Stimulated activated CD8-positive, alpha-beta memory T cell treated with anti-CD3 and anti-CD28 coated beads, Interleukin-4, amount 100 ng/mL, for 24 hours (primary cell): ENCODE measurements around the gene SIMC1.
"Not testable (repeated sequence)": the region's sequence is repeated elsewhere in the genome, so short reads cannot be mapped to it uniquely, and the experiment has no call there.

ENCODE experiments used
- DNase-seq: peaks from one replicate; pipeline ENCODE4 v3.0.0-alpha.2; 2020; ENCODE audit warnings: low read depth

The SIMC1 gene

GRCh38 chr5:176237971-176238644, at the start of gene SIMC1:
Gene SIMC1 (plus strand): TSS chr5:176238424. CDS start chr5:176238509, 85 bp downstream.
- DNase-seq = peak; percentile 30

- no peak for DNase-seq
Observed at GRCh38 chr5:176188506-176189193, 49.6 kb upstream of the SIMC1 start.

GRCh38 chr5:176189857-176190256, 48.4 kb upstream of the SIMC1 start:
- no peak for DNase-seq

GRCh38 chr5:176190886-176191755, 47.1 kb upstream of the SIMC1 start:
- DNase-seq = no peak

GRCh38 chr5:176192094-176192721, 46.0 kb upstream of the SIMC1 start:
- no peak for DNase-seq

GRCh38 chr5:176192722-176193117, 45.5 kb upstream of the SIMC1 start:
- DNase-seq = not testable (repeated sequence)

GRCh38 chr5:176193636-176194035, 44.6 kb upstream of the SIMC1 start:
- DNase-seq = not testable (repeated sequence)

- not testable (repeated sequence) for DNase-seq
Observed at GRCh38 chr5:176194238-176195083, 43.8 kb upstream of the SIMC1 start.

- DNase-seq = not testable (repeated sequence)
Observed at GRCh38 chr5:176195084-176195413, 43.2 kb upstream of the SIMC1 start.

- DNase-seq = not testable (repeated sequence)
Observed at GRCh38 chr5:176195487-176196207, 42.6 kb upstream of the SIMC1 start.

GRCh38 chr5:176196781-176197180, 41.4 kb upstream of the SIMC1 start:
- DNase-seq = not testable (repeated sequence)

GRCh38 chr5:176197234-176197858, 40.9 kb upstream of the SIMC1 start:
- not testable (repeated sequence) for DNase-seq

GRCh38 chr5:176198299-176198698, 39.9 kb upstream of the SIMC1 start:
- not testable (repeated sequence) for DNase-seq

GRCh38 chr5:176198991-176199733, 39.1 kb upstream of the SIMC1 start:
- DNase-seq = not testable (repeated sequence)

- DNase-seq = not testable (repeated sequence)
Observed at GRCh38 chr5:176199803-176200399, 38.3 kb upstream of the SIMC1 start.

- no peak for DNase-seq
Observed at GRCh38 chr5:176201811-176202210, 36.4 kb upstream of the SIMC1 start.

GRCh38 chr5:176203086-176203485, 35.1 kb upstream of the SIMC1 start:
- no peak for DNase-seq

- DNase-seq = not testable (repeated sequence)
Observed at GRCh38 chr5:176203535-176203934, 34.7 kb upstream of the SIMC1 start.

GRCh38 chr5:176214466-176215021, 23.7 kb upstream of the SIMC1 start:
- DNase-seq = not testable (repeated sequence)
